ENCODE measurements around the gene STAG3.
"Not testable (repeated sequence)": the region's sequence is repeated elsewhere in the genome, so short reads cannot be mapped to it uniquely, and the experiment has no call there.

Gene STAG3

GRCh38 chr7:100177045-100178001 lies at the start of gene STAG3, which contains the start of gene GPC2:
Gene STAG3, plus strand, starts transcription at chr7:100177918. Its CDS starts 2,639 bp downstream, at chr7:100180557.
Gene GPC2, minus strand, starts transcription at chr7:100177381. Its CDS starts 182 bp downstream, at chr7:100177199.
- H3K4me3 ChIP-seq (ENCODE audit: low read depth, low read length), result peak within 1 kb of the TSS; percentile 56
- no peak for TF ChIP-seq CTCF (IDR thresholded peaks at IDR 0.05; ENCODE audit: insufficient read depth, low read depth, low read length, missing control alignments)
- peak; percentile 97 for DNase-seq (ENCODE audit: low read depth)

GRCh38 chr7:100128637-100128963 lies 49.1 kb upstream of the STAG3 start:
- H3K4me3 ChIP-seq (ENCODE audit: low read depth, low read length), result no peak overlapping the region
- no peak for TF ChIP-seq CTCF (IDR thresholded peaks at IDR 0.05; ENCODE audit: insufficient read depth, low read depth, low read length, missing control alignments)
- DNase-seq (ENCODE audit: low read depth), result no peak

- DNase-seq (ENCODE audit: low read depth); H3K4me3 ChIP-seq (ENCODE audit: low read depth, low read length): not testable (repeated sequence)
Measured at GRCh38 chr7:100130220-100130607, 47.5 kb upstream of the STAG3 start.

- H3K4me3 ChIP-seq (ENCODE audit: low read depth, low read length), result no peak overlapping the region
- peak; percentile 70 for DNase-seq (ENCODE audit: low read depth)
- peak; percentile 75 for TF ChIP-seq CTCF (IDR thresholded peaks at IDR 0.05; ENCODE audit: insufficient read depth, low read depth, low read length, missing control alignments)
Measured at GRCh38 chr7:100130608-100131453, 46.9 kb upstream of the STAG3 start.

GRCh38 chr7:100132126-100132525 lies 45.6 kb upstream of the STAG3 start:
- H3K4me3 ChIP-seq (ENCODE audit: low read depth, low read length), result no peak overlapping the region
- no peak for TF ChIP-seq CTCF (IDR thresholded peaks at IDR 0.05; ENCODE audit: insufficient read depth, low read depth, low read length, missing control alignments)
- no peak for DNase-seq (ENCODE audit: low read depth)

GRCh38 chr7:100132697-100133151 lies 45.0 kb upstream of the STAG3 start:
- peak; percentile 80 for DNase-seq (ENCODE audit: low read depth)

More at GRCh38 chr7:100132697-100133151, 45.0 kb upstream of the STAG3 start:
- TF ChIP-seq CTCF (IDR thresholded peaks at IDR 0.05; ENCODE audit: insufficient read depth, low read depth, low read length, missing control alignments), result peak; percentile 98
- no peak overlapping the region for H3K4me3 ChIP-seq (ENCODE audit: low read depth, low read length)
